ENCODE results near the gene PIP5KL1. TPM values are rescaled to one million over a fixed set of nuclear protein-coding genes. Genes with fewer than 3 reads are reported as not detected.

The PIP5KL1 gene
- total RNA-seq, 1 donor from 2014 or later = 3.4 TPM

GRCh38 chr9:127907867-127908659 lies 22.5 kb downstream of the PIP5KL1 start:
- no peaks in the 10 kb centered on the region for H3K9me3 Mint-ChIP-seq
- no peaks in the 10 kb centered on the region for H3K27me3 Mint-ChIP-seq (ENCODE audit: low read depth)
- no peak overlapping the region for H3K4me3 Mint-ChIP-seq (ENCODE audit: low read depth)
- peak overlapping the region; percentile 42 for H3K27ac Mint-ChIP-seq
- DNase-seq (ENCODE audit: low spot score) = no peak
- intact Hi-C loops (cut with micrococcal nuclease) = no loop called here
- peaks cover 40% of the 10 kb centered on the region for H3K36me3 Mint-ChIP-seq (ENCODE audit: low read depth)
- peaks cover 49% of the 10 kb centered on the region for H3K4me1 Mint-ChIP-seq (ENCODE audit: low read depth)

GRCh38 chr9:127905788-127906191 lies 24.8 kb downstream of the PIP5KL1 start:
- H3K27ac Mint-ChIP-seq = peak overlapping the region; percentile 99
- no peak for DNase-seq (ENCODE audit: low spot score)
- peaks cover 21% of the 10 kb centered on the region for H3K36me3 Mint-ChIP-seq (ENCODE audit: low read depth)
- H3K27me3 Mint-ChIP-seq (ENCODE audit: low read depth) = no peaks in the 10 kb centered on the region
- intact Hi-C loops (cut with micrococcal nuclease) = loop anchor here (2.0 kb wide), 1 partner anchor 13 kb away; no protein-coding TSS in a partner anchor
- peak overlapping the region; percentile 88 for H3K4me3 Mint-ChIP-seq (ENCODE audit: low read depth)
- H3K9me3 Mint-ChIP-seq = no peaks in the 10 kb centered on the region
- peaks cover 35% of the 10 kb centered on the region for H3K4me1 Mint-ChIP-seq (ENCODE audit: low read depth)

- DNase-seq (ENCODE audit: low spot score) = no peak
- H3K27me3 Mint-ChIP-seq (ENCODE audit: low read depth) = no peaks in the 10 kb centered on the region
- intact Hi-C loops (cut with micrococcal nuclease) = loop anchor here (2.0 kb wide), 1 partner anchor 14 kb away; no protein-coding TSS in a partner anchor
- H3K9me3 Mint-ChIP-seq = no peaks in the 10 kb centered on the region
- H3K4me3 Mint-ChIP-seq (ENCODE audit: low read depth) = peak overlapping the region; percentile 88
- H3K4me1 Mint-ChIP-seq (ENCODE audit: low read depth) = peaks cover 31% of the 10 kb centered on the region
- peaks cover 17% of the 10 kb centered on the region for H3K36me3 Mint-ChIP-seq (ENCODE audit: low read depth)
- peak overlapping the region; percentile 99 for H3K27ac Mint-ChIP-seq
These were observed 25.4 kb downstream of the PIP5KL1 start for GRCh38 chr9:127905004-127905728.

GRCh38 chr9:127904561-127905003 lies 26.0 kb downstream of the PIP5KL1 start:
- peak overlapping the region; percentile 99 for H3K27ac Mint-ChIP-seq
- DNase-seq (ENCODE audit: low spot score) = no peak
- peak overlapping the region; percentile 88 for H3K4me3 Mint-ChIP-seq (ENCODE audit: low read depth)
- peaks cover 20% of the 10 kb centered on the region for H3K36me3 Mint-ChIP-seq (ENCODE audit: low read depth)
- no peaks in the 10 kb centered on the region for H3K9me3 Mint-ChIP-seq
- no peaks in the 10 kb centered on the region for H3K27me3 Mint-ChIP-seq (ENCODE audit: low read depth)
- H3K4me1 Mint-ChIP-seq (ENCODE audit: low read depth) = peaks cover 34% of the 10 kb centered on the region
- intact Hi-C loops (cut with micrococcal nuclease) = loop anchor here (2.0 kb wide), 1 partner anchor 14 kb away; no protein-coding TSS in a partner anchor

- Mint-ChIP-seq H3K9me3 (no peaks in the 10 kb centered on the region), H3K36me3 (ENCODE audit: low read depth) (peaks cover 18% of the 10 kb centered on the region), H3K4me1 (ENCODE audit: low read depth) (peaks cover 34% of the 10 kb centered on the region), H3K27me3 (ENCODE audit: low read depth) (no peaks in the 10 kb centered on the region), H3K4me3 (ENCODE audit: low read depth) (peak overlapping the region; percentile 88), H3K27ac (peak overlapping the region; percentile 99)
- intact Hi-C loops (cut with micrococcal nuclease) = loop anchor here (2.0 kb wide), 1 partner anchor 15 kb away; no protein-coding TSS in a partner anchor
- DNase-seq (ENCODE audit: low spot score) = peak; percentile 83
These were observed 26.8 kb downstream of the PIP5KL1 start for GRCh38 chr9:127903557-127904475.

- peak; percentile 64 for DNase-seq (ENCODE audit: low spot score)
These were observed 31.2 kb downstream of the PIP5KL1 start, which contains the start of gene ST6GALNAC6 for GRCh38 chr9:127899128-127899943. ST6GALNAC6 (minus strand) TSS chr9:127899603; CDS start chr9:127897981, 1,622 bp downstream.

GRCh38 chr9:127898433-127899127 lies 32.0 kb downstream of the PIP5KL1 start:
- Mint-ChIP-seq H3K27ac (peak overlapping the region; percentile 83), H3K27me3 (ENCODE audit: low read depth) (no peaks in the 10 kb centered on the region), H3K9me3 (peaks cover 24% of the 10 kb centered on the region), H3K4me1 (ENCODE audit: low read depth) (peaks cover 18% of the 10 kb centered on the region), H3K4me3 (ENCODE audit: low read depth) (peak overlapping the region; percentile 88), H3K36me3 (ENCODE audit: low read depth) (peaks cover 55% of the 10 kb centered on the region)
- DNase-seq (ENCODE audit: low spot score) = no peak
- intact Hi-C loops (cut with micrococcal nuclease) = no loop called here

More at GRCh38 chr9:127899128-127899943, 31.2 kb downstream of the PIP5KL1 start, which contains the start of gene ST6GALNAC6:
- H3K27ac Mint-ChIP-seq = peak within 1 kb of the TSS; percentile 84
- peaks cover 23% of the 10 kb centered on the region for H3K4me1 Mint-ChIP-seq (ENCODE audit: low read depth)
- H3K4me3 Mint-ChIP-seq (ENCODE audit: low read depth) = peak within 1 kb of the TSS; percentile 88
- H3K9me3 Mint-ChIP-seq = peaks cover 17% of the 10 kb centered on the region
- intact Hi-C loops (cut with micrococcal nuclease) = no loop called here
- peaks cover 52% of the 10 kb centered on the region for H3K36me3 Mint-ChIP-seq (ENCODE audit: low read depth)
- no peaks in the 10 kb centered on the region for H3K27me3 Mint-ChIP-seq (ENCODE audit: low read depth)

- peaks cover 20% of the 10 kb centered on the region for H3K4me1 Mint-ChIP-seq (ENCODE audit: low read depth)
- H3K27ac Mint-ChIP-seq = no peak overlapping the region
- H3K9me3 Mint-ChIP-seq = peaks cover 35% of the 10 kb centered on the region
- peaks cover 66% of the 10 kb centered on the region for H3K36me3 Mint-ChIP-seq (ENCODE audit: low read depth)
- H3K27me3 Mint-ChIP-seq (ENCODE audit: low read depth) = no peaks in the 10 kb centered on the region
- H3K4me3 Mint-ChIP-seq (ENCODE audit: low read depth) = no peak overlapping the region
- intact Hi-C loops (cut with micrococcal nuclease) = no loop called here
- no peak for DNase-seq (ENCODE audit: low spot score)
These were observed 33.3 kb downstream of the PIP5KL1 start for GRCh38 chr9:127897193-127897692.

- Mint-ChIP-seq H3K27ac (no peak overlapping the region), H3K4me3 (ENCODE audit: low read depth) (no peak overlapping the region), H3K4me1 (ENCODE audit: low read depth) (peaks cover 18% of the 10 kb centered on the region), H3K9me3 (peaks cover 37% of the 10 kb centered on the region), H3K36me3 (ENCODE audit: low read depth) (peaks cover 71% of the 10 kb centered on the region), H3K27me3 (ENCODE audit: low read depth) (no peaks in the 10 kb centered on the region)
- DNase-seq (ENCODE audit: low spot score) = no peak
- intact Hi-C loops (cut with micrococcal nuclease) = no loop called here
These were observed 34.0 kb downstream of the PIP5KL1 start for GRCh38 chr9:127896395-127897192.

GRCh38 chr9:127895811-127896210 lies 34.8 kb downstream of the PIP5KL1 start:
- Mint-ChIP-seq H3K4me1 (ENCODE audit: low read depth) (peaks cover 17% of the 10 kb centered on the region), H3K9me3 (peaks cover 37% of the 10 kb centered on the region), H3K27ac (no peak overlapping the region), H3K4me3 (ENCODE audit: low read depth) (no peak overlapping the region), H3K27me3 (ENCODE audit: low read depth) (no peaks in the 10 kb centered on the region), H3K36me3 (ENCODE audit: low read depth) (peaks cover 77% of the 10 kb centered on the region)
- DNase-seq (ENCODE audit: low spot score) = no peak
- intact Hi-C loops (cut with micrococcal nuclease) = no loop called here
